AG10803 (cell line): Measurements from ENCODE around the gene CACNA1C.

Experiments
- DNase-seq: peaks from one replicate; pipeline ENCODE4 v3.0.0; 2010; ENCODE audit warnings: low read depth
- H3K4me3 ChIP-seq: 2 replicates; pipeline ENCODE4 v1.5.1; 2011; ENCODE audit warnings: mild to moderate bottlenecking, low read length, control low read depth
- CTCF ChIP-seq: conservative IDR thresholded peaks from 2 replicates; pipeline ENCODE4 v1.5.1; 2011; ENCODE audit warnings: mild to moderate bottlenecking, low read length, control low read depth, inconsistent platforms

CACNA1C gene

GRCh38 chr12:2460051-2460670 lies 407.4 kb downstream of the CACNA1C start:
- no peak overlapping the region for H3K4me3 ChIP-seq
- no peak for TF ChIP-seq CTCF
- no peak for DNase-seq

GRCh38 chr12:2461046-2461445 lies 408.3 kb downstream of the CACNA1C start:
- no peak for TF ChIP-seq CTCF
- DNase-seq: no peak
- H3K4me3 ChIP-seq: no peak overlapping the region

- no peak for TF ChIP-seq CTCF
- H3K4me3 ChIP-seq: no peak overlapping the region
- DNase-seq: no peak
Observed at GRCh38 chr12:2461645-2462044, 408.9 kb downstream of the CACNA1C start.

- H3K4me3 ChIP-seq: no peak overlapping the region
- no peak for TF ChIP-seq CTCF
- DNase-seq: no peak
Observed at GRCh38 chr12:2462087-2462486, 409.3 kb downstream of the CACNA1C start.

- no peak for DNase-seq
- H3K4me3 ChIP-seq: no peak overlapping the region
- no peak for TF ChIP-seq CTCF
Observed at GRCh38 chr12:2463719-2464118, 410.9 kb downstream of the CACNA1C start.

GRCh38 chr12:2465681-2466080 lies 412.9 kb downstream of the CACNA1C start:
- no peak for TF ChIP-seq CTCF
- no peak for DNase-seq
- H3K4me3 ChIP-seq: no peak overlapping the region

- H3K4me3 ChIP-seq: no peak overlapping the region
- no peak for TF ChIP-seq CTCF
- no peak for DNase-seq
Observed at GRCh38 chr12:2466211-2466610, 413.4 kb downstream of the CACNA1C start.
